ENCODE measurements around the gene DAND5. TPM values are rescaled to one million over a fixed set of nuclear protein-coding genes. Genes with fewer than 3 reads are reported as not detected.

DAND5 gene
- total RNA-seq, 1 experiment from 2014 or later, result 0.21 TPM

DNA sequence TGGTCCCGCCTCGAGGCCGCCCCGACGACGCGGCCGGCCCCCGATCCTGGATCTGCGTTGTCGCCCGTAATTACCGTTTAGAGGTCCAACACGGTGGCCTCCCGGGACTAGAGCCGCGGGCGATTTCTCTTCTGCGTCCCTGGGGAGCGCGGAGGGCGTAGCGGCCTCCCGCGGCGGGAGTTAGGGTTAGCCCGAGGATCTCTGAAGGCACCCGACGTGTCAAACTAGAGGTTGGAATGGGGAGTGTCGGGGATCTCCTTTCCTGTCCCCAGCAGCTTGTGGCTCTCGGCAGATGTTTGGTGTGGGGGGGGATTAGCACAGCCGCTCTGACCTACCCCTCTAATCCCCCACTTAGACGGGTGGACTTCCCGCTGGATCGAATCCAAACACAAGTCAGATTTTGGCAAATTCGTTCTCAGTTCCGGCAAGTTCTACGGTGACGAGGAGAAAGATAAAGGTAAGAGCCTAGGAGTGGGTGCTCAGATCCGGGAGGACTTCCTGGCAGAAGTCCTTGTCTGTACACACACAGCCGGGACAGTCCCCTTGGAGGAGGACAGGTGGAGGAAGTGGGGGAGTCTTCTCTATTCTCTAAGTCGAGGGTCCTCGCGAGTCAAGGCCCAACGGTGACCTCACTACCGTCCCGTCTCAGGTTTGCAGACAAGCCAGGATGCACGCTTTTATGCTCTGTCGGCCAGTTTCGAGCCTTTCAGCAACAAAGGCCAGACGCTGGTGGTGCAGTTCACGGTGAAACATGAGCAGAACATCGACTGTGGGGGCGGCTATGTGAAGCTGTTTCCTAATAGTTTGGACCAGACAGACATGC, 30.4 kb upstream of the DAND5 start:
- BruUV-seq (replicated peaks), result TSS peak; percentile 72
- Mint-ChIP-seq H3K36me3 (ENCODE audit: insufficient read depth, unreplicated experiment) (peaks cover 70% of the 10 kb centered on the region), H3K4me1 (ENCODE audit: low read depth, unreplicated experiment) (peaks cover 16% of the 10 kb centered on the region), H3K9me3 (ENCODE audit: low read depth, unreplicated experiment) (no peaks in the 10 kb centered on the region), H3K27me3 (ENCODE audit: unreplicated experiment) (no peaks in the 10 kb centered on the region), H3K27ac (ENCODE audit: unreplicated experiment) (peak overlapping the region; percentile 99), H3K4me3 (ENCODE audit: low read depth, unreplicated experiment) (peak overlapping the region; percentile 84)
- CTCF ChIA-PET, result no interaction called here
- intact Hi-C loops (cut with micrococcal nuclease; ENCODE audit: unreplicated experiment), result no loop called here
- peak; percentile 19 for DNase-seq
- TF ChIP-seq, protein P1, sequence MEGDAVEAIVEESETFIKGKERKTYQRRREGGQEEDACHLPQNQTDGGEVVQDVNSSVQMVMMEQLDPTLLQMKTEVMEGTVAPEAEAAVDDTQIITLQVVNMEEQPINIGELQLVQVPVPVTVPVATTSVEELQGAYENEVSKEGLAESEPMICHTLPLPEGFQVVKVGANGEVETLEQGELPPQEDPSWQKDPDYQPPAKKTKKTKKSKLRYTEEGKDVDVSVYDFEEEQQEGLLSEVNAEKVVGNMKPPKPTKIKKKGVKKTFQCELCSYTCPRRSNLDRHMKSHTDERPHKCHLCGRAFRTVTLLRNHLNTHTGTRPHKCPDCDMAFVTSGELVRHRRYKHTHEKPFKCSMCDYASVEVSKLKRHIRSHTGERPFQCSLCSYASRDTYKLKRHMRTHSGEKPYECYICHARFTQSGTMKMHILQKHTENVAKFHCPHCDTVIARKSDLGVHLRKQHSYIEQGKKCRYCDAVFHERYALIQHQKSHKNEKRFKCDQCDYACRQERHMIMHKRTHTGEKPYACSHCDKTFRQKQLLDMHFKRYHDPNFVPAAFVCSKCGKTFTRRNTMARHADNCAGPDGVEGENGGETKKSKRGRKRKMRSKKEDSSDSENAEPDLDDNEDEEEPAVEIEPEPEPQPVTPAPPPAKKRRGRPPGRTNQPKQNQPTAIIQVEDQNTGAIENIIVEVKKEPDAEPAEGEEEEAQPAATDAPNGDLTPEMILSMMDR (IDR thresholded peaks at IDR 0.05; ENCODE audit: unreplicated experiment), result no peak

DNA sequence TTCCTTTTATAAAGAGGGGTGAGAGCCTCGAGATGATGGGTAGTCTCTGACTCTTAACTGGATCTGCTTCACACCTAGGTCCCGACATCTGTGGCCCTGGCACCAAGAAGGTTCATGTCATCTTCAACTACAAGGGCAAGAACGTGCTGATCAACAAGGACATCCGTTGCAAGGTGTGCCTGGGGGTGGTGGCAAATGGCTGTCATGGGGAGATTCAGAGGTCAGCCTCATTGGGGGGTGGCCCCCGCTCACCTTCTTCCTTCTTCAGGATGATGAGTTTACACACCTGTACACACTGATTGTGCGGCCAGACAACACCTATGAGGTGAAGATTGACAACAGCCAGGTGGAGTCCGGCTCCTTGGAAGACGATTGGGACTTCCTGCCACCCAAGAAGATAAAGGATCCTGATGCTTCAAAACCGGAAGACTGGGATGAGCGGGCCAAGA, 29.4 kb upstream of the DAND5 start:
- TF ChIP-seq, protein P1 (IDR thresholded peaks at IDR 0.05; ENCODE audit: unreplicated experiment), result no peak
- H3K4me1 Mint-ChIP-seq (ENCODE audit: low read depth, unreplicated experiment), result peaks cover 16% of the 10 kb centered on the region
- H3K9me3 Mint-ChIP-seq (ENCODE audit: low read depth, unreplicated experiment), result no peaks in the 10 kb centered on the region
- no peaks in the 10 kb centered on the region for H3K27me3 Mint-ChIP-seq (ENCODE audit: unreplicated experiment)
- no peak for DNase-seq
- peak overlapping the region; percentile 99 for H3K27ac Mint-ChIP-seq (ENCODE audit: unreplicated experiment)
- intact Hi-C loops (cut with micrococcal nuclease; ENCODE audit: unreplicated experiment), result no loop called here
- CTCF ChIA-PET, result no interaction called here
- H3K36me3 Mint-ChIP-seq (ENCODE audit: insufficient read depth, unreplicated experiment), result peaks cover 80% of the 10 kb centered on the region
- BruUV-seq (replicated peaks), result no TSS peak
- peak overlapping the region; percentile 84 for H3K4me3 Mint-ChIP-seq (ENCODE audit: low read depth, unreplicated experiment)

DNA sequence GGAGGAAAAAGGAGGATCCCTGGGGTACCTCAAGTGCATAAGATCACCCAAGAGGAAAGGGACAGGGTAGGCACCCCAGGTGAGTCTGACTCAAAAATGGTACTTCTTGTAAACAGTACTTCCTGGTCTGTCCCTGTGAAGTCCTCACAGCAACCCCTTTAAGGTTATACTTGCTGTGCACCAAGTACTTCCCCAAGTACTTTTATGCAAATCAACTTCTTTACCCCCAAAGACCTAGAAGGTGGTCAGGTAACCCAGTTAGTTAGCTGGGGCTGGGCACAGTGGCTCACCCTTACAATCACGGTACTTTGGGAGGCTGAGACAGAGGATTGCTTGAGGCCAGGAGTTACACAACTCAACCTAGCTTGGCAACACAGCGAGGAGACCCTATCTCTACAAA, 28.5 kb upstream of the DAND5 start:
- no peak for DNase-seq
- TF ChIP-seq, protein P1 (IDR thresholded peaks at IDR 0.05; ENCODE audit: unreplicated experiment), result no peak
- intact Hi-C loops (cut with micrococcal nuclease; ENCODE audit: unreplicated experiment), result no loop called here
- Mint-ChIP-seq H3K4me1 (ENCODE audit: low read depth, unreplicated experiment) (peaks cover 16% of the 10 kb centered on the region), H3K27me3 (ENCODE audit: unreplicated experiment) (no peaks in the 10 kb centered on the region), H3K4me3 (ENCODE audit: low read depth, unreplicated experiment) (peak overlapping the region; percentile 84), H3K27ac (ENCODE audit: unreplicated experiment) (peak overlapping the region; percentile 99), H3K36me3 (ENCODE audit: insufficient read depth, unreplicated experiment) (peaks cover 89% of the 10 kb centered on the region), H3K9me3 (ENCODE audit: low read depth, unreplicated experiment) (no peaks in the 10 kb centered on the region)
- BruUV-seq (replicated peaks), result no TSS peak
- CTCF ChIA-PET, result no interaction called here

DNA sequence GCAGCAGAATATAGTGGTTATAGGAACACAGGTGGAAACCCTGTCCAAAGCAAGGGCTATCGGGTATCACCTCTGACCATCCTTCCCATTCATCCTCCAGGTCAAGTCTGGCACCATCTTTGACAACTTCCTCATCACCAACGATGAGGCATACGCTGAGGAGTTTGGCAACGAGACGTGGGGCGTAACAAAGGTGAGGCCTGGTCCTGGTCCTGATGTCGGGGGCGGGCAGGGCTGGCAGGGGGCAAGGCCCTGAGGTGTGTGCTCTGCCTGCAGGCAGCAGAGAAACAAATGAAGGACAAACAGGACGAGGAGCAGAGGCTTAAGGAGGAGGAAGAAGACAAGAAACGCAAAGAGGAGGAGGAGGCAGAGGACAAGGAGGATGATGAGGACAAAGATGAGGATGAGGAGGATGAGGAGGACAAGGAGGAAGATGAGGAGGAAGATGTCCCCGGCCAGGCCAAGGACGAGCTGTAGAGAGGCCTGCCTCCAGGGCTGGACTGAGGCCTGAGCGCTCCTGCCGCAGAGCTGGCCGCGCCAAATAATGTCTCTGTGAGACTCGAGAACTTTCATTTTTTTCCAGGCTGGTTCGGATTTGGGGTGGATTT, 25.8 kb upstream of the DAND5 start:
- intact Hi-C loops (cut with micrococcal nuclease; ENCODE audit: unreplicated experiment), result no loop called here

More for the DNA sequence above, 25.8 kb upstream of the DAND5 start:
- CTCF ChIA-PET, result interaction anchor here (0.7 kb wide), 2 partner anchors 17 to 21 kb away, joined by 3 to 5 read pairs; no protein-coding TSS in a partner anchor
- TF ChIP-seq, protein P1 (IDR thresholded peaks at IDR 0.05; ENCODE audit: unreplicated experiment), result no peak
- H3K27ac Mint-ChIP-seq (ENCODE audit: unreplicated experiment), result peak overlapping the region; percentile 67
- no peak for DNase-seq
- peaks cover 98% of the 10 kb centered on the region for H3K36me3 Mint-ChIP-seq (ENCODE audit: insufficient read depth, unreplicated experiment)
- peaks cover 9% of the 10 kb centered on the region for H3K4me1 Mint-ChIP-seq (ENCODE audit: low read depth, unreplicated experiment)
- peak overlapping the region; percentile 14 for H3K4me3 Mint-ChIP-seq (ENCODE audit: low read depth, unreplicated experiment)
- no peaks in the 10 kb centered on the region for H3K9me3 Mint-ChIP-seq (ENCODE audit: low read depth, unreplicated experiment)
- no TSS peak for BruUV-seq (replicated peaks)
- no peaks in the 10 kb centered on the region for H3K27me3 Mint-ChIP-seq (ENCODE audit: unreplicated experiment)

Measured in Calu3 (cell line).